HEK293 (cell line): ENCODE data around the gene AGAP3.

Experiments used
- EGR2 ChIP-seq: fragments of 450-650 bp; formaldehyde crosslinking; IDR thresholded peaks from 2 replicates; pipeline ENCODE4 v1.5.1; 2016; ENCODE audit warnings: low read depth, missing biosample characterization, missing genetic modification characterization
- GLIS1 ChIP-seq: fragments of 450-650 bp; formaldehyde crosslinking; IDR thresholded peaks from 2 replicates; pipeline ENCODE4 v1.5.1; 2016; ENCODE audit warnings: missing biosample characterization, missing genetic modification characterization
- IKZF3 ChIP-seq: fragments of 450-650 bp; IDR thresholded peaks from 2 replicates; pipeline ENCODE4 v1.5.0; 2018; ENCODE audit warnings: missing biosample characterization, mild to moderate bottlenecking, missing genetic modification characterization, moderate library complexity
- KLF8 ChIP-seq: fragments of 450-650 bp; formaldehyde crosslinking; IDR thresholded peaks from 2 replicates; pipeline ENCODE4 v1.5.1; 2016; ENCODE audit warnings: missing biosample characterization, missing genetic modification characterization
- REST ChIP-seq: fragments of 450-650 bp; formaldehyde crosslinking; IDR thresholded peaks from 2 replicates; pipeline ENCODE4 v1.5.1; 2016; ENCODE audit warnings: missing biosample characterization, missing genetic modification characterization
- TSHZ1 ChIP-seq: fragments of 450-650 bp; formaldehyde crosslinking; IDR thresholded peaks from 2 replicates; pipeline ENCODE4 v1.5.1; 2016; ENCODE audit warnings: missing biosample characterization, missing genetic modification characterization, borderline replicate concordance
- ZBTB7A ChIP-seq: fragments of 450-650 bp; formaldehyde crosslinking; IDR thresholded peaks from 2 replicates; pipeline ENCODE4 v1.5.1; 2016; ENCODE audit warnings: low read depth, missing biosample characterization, missing genetic modification characterization
- ZFHX2 ChIP-seq: fragments of 450-650 bp; formaldehyde crosslinking; conservative IDR thresholded peaks from 2 replicates; pipeline ENCODE4 v1.5.1; 2016; ENCODE audit warnings: missing biosample characterization, missing genetic modification characterization
- ZNF114 ChIP-seq: fragments of 450-650 bp; formaldehyde crosslinking; IDR thresholded peaks from 2 replicates; pipeline ENCODE4 v1.5.0; 2017; ENCODE audit warnings: missing biosample characterization, missing genetic modification characterization
- ZNF140 ChIP-seq: fragments of 450-650 bp; formaldehyde crosslinking; IDR thresholded peaks from 2 replicates; pipeline ENCODE4 v1.5.1; 2016; ENCODE audit warnings: missing biosample characterization, missing genetic modification characterization
- ZNF16 ChIP-seq: fragments of 450-650 bp; formaldehyde crosslinking; IDR thresholded peaks from 2 replicates; pipeline ENCODE4 v1.5.1; 2016; ENCODE audit warnings: low read depth, missing biosample characterization, missing genetic modification characterization
- ZNF2 ChIP-seq: fragments of 450-650 bp; formaldehyde crosslinking; IDR thresholded peaks from 2 replicates; pipeline ENCODE4 v1.5.1; 2016; ENCODE audit warnings: missing biosample characterization, missing genetic modification characterization
- ZNF211 ChIP-seq: fragments of 450-650 bp; formaldehyde crosslinking; IDR thresholded peaks from 2 replicates; pipeline ENCODE4 v1.5.1; 2016; ENCODE audit warnings: low read depth, missing biosample characterization, missing genetic modification characterization
- ZNF274 ChIP-seq, 2 experiments: fragments of 200-500 bp in 1 of 2; fragments of 450-650 bp in 1 of 2; sonication (Bioruptor generic) in 1 of 2; formaldehyde crosslinking in 1 of 2; IDR thresholded peaks; 2 replicates each; pipeline versions ENCODE4 v1.5.1 to v1.6.1; 2014 to 2016; ENCODE audit warnings: borderline replicate concordance in 1 of 2, inconsistent platforms in 1 of 2, low read length in 1 of 2, missing biosample characterization in 1 of 2, missing genetic modification characterization in 1 of 2
- ZNF335 ChIP-seq: fragments of 450-650 bp; formaldehyde crosslinking; conservative IDR thresholded peaks from 2 replicates; pipeline ENCODE4 v1.5.1; 2016; ENCODE audit warnings: missing biosample characterization, missing genetic modification characterization
- ZNF398 ChIP-seq: fragments of 450-650 bp; formaldehyde crosslinking; IDR thresholded peaks from 2 replicates; pipeline ENCODE4 v1.5.1; 2017; ENCODE audit warnings: missing biosample characterization, missing genetic modification characterization
- ZNF433 ChIP-seq: fragments of 450-650 bp; formaldehyde crosslinking; IDR thresholded peaks from 2 replicates; pipeline ENCODE4 v1.5.1; 2016; ENCODE audit warnings: missing biosample characterization, missing genetic modification characterization, low read depth
- ZNF558 ChIP-seq: fragments of 450-650 bp; formaldehyde crosslinking; IDR thresholded peaks from 2 replicates; pipeline ENCODE4 v1.5.1; 2016; ENCODE audit warnings: missing biosample characterization, missing genetic modification characterization
- ZNF580 ChIP-seq: fragments of 450-650 bp; formaldehyde crosslinking; IDR thresholded peaks from 2 replicates; pipeline ENCODE4 v1.5.1; 2016; ENCODE audit warnings: missing biosample characterization, missing genetic modification characterization
- ZNF626 ChIP-seq: fragments of 450-650 bp; sonication (Bioruptor Pico); formaldehyde crosslinking; IDR thresholded peaks from 2 replicates; pipeline ENCODE4 v1.5.1; 2018; ENCODE audit warnings: missing biosample characterization, missing genetic modification characterization, inconsistent platforms
- ZNF658 ChIP-seq: fragments of 450-650 bp; formaldehyde crosslinking; IDR thresholded peaks from 2 replicates; pipeline ENCODE4; 2016; ENCODE audit warnings: missing biosample characterization, missing genetic modification characterization
- ZNF791 ChIP-seq: fragments of 450-650 bp; formaldehyde crosslinking; IDR thresholded peaks from 2 replicates; pipeline ENCODE4 v1.5.1; 2016; ENCODE audit warnings: missing biosample characterization, missing genetic modification characterization
- ZNF843 ChIP-seq: fragments of 450-650 bp; formaldehyde crosslinking; IDR thresholded peaks from 2 replicates; pipeline ENCODE4 v1.5.1; 2016; ENCODE audit warnings: missing biosample characterization, missing genetic modification characterization
- ZSCAN16 ChIP-seq: fragments of 450-650 bp; formaldehyde crosslinking; IDR thresholded peaks from 2 replicates; pipeline ENCODE4 v1.5.1; 2016; ENCODE audit warnings: missing biosample characterization, missing genetic modification characterization

The AGAP3 gene

GRCh38 chr7:151085691-151086620 lies at the start of gene AGAP3 (continued):
- TF ChIP-seq ZNF2 (tag by site-specific recombination) (peak; percentile 67; the same call in 1 of the 2 replicates), EGR2 (tag by site-specific recombination) (peak; percentile 95), ZNF211 (tag by site-specific recombination) (no peak), ZNF140 (tag by site-specific recombination) (no peak), GLIS1 (tag by site-specific recombination) (peak; percentile 90), TSHZ1 (no peak), ZSCAN16 (tag by site-specific recombination) (no peak), ZNF114 (tag by site-specific recombination) (no peak), ZNF433 (tag by site-specific recombination) (no peak), ZNF558 (no peak), ZNF626 (tag by site-specific recombination) (no peak), ZFHX2 (tag by site-specific recombination) (peak; percentile 97), ZNF16 (tag by site-specific recombination) (no peak), ZNF658 (tag by site-specific recombination) (no peak), ZNF843 (tag by site-specific recombination) (peak; percentile 32; the same call in 1 of the 2 replicates), ZNF580 (tag by site-specific recombination) (no peak), KLF8 (tag by site-specific recombination) (peak; percentile 78; the same call in 1 of the 2 replicates), ZNF791 (tag by site-specific recombination) (no peak), ZNF398 (peak; percentile 85), IKZF3 (tag by site-specific recombination) (peak; percentile 77), ZNF274 (IDR thresholded peaks at IDR 0.05; ENCODE audit: low read length) (no peak), ZNF274 (tag by site-specific recombination; IDR thresholded peaks at IDR 0.05; ENCODE audit: borderline replicate concordance) (no peak), REST (tag by site-specific recombination) (no peak; the same call in 1 of the 2 replicates), ZNF335 (peak; percentile 82), ZBTB7A (tag by site-specific recombination) (no peak)
